ENCODE data around the gene RBM6. TPM values are rescaled to one million over a fixed set of nuclear protein-coding genes. Genes with fewer than 3 reads are reported as not detected.

RBM6 gene
- total and polyA plus RNA-seq, 9 of the 15 experiments (the other 6 are each of a cell fraction or from before 2014, with no cell fraction given), result 19.9 to 82.2 (median 57.8) TPM

DNA sequence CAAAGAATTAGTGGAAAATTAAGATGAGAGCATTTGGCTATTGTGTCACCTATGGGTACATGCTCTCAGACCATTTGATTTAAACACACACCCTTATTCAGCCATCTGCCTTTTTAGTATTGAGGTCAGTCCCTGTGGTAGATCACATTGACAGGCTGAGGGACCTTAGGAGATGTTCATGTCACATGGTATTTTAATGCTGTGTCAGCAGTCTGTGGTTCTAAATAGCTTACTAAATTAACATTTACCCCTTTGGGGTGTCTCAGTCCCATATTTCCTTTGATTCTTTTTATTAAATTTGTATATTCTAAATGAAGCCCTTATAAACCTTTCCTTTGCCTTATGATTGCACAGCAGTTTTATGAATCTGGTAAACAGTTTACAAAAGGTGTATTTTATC, 151.0 kb downstream of the RBM6 start:
- in situ Hi-C loops (cut with MboI) (no loop called here), intact Hi-C loops (cut with micrococcal nuclease) (no loop called here)
- DNase-seq (ENCODE audit: extremely low read depth in 1 of 4, low spot score in 3 of 4), result no peak
- ChIA-PET POLR2A (interaction anchor here (0.7 to 1.9 kb wide), 4 partner anchors 13 to 288 kb away, joined by 3 to 7 read pairs (median 4); partner anchors contain the start of gene INKA1), CTCF (ENCODE audit: low intra/inter-chr PET ratio) (interaction anchor here (0.6 kb wide), 1 partner anchor 14 kb away, joined by 3 read pairs; no protein-coding TSS in a partner anchor)
- TF ChIP-seq MAFF (IDR thresholded peaks at IDR 0.05; ENCODE audit: low read length) (peak; percentile 95), C11orf30 (IDR thresholded peaks at IDR 0.05; ENCODE audit: low read depth) (peak; percentile 89), RB1 (IDR thresholded peaks at IDR 0.05; ENCODE audit: low read depth) (no peak), HBP1 (CRISPR knock-in tag; IDR thresholded peaks at IDR 0.05) (no peak), MAFK (IDR thresholded peaks at IDR 0.05; ENCODE audit: low read length) (peak; percentile 97), MAFG (tag; conservative IDR thresholded peaks at IDR 0.05) (peak; percentile 85), ZNF316 (IDR thresholded peaks at IDR 0.05) (peak; percentile 95), DDX20 (tag; IDR thresholded peaks at IDR 0.05; ENCODE audit: low read depth) (no peak)
- FAIRE-seq, result no peak
- H4K20me1 ChIP-seq (replicated peaks; ENCODE audit: control insufficient read depth, insufficient read depth, low read length), result no peaks in the 10 kb centered on the region
- peaks cover 42% of the 10 kb centered on the region for H3K79me2 ChIP-seq (ENCODE audit: control insufficient read depth, insufficient read depth, low read length)
- H3K36me3 ChIP-seq (ENCODE audit: control insufficient read depth, insufficient read depth, low read length), result peaks cover 52% of the 10 kb centered on the region
- H3K9me1 ChIP-seq (ENCODE audit: control insufficient read depth, insufficient read depth, low read length), result no peaks in the 10 kb centered on the region
- peaks cover 0 to 8% of the 10 kb centered on the region in 2 experiments; a peak in 2 of 5 replicates for H3K4me1 ChIP-seq (replicated peaks in 1 of 2; ENCODE audit: control insufficient read depth in 2 of 2, insufficient read depth in 2 of 2, low read length in 2 of 2)
- peak overlapping the region in 1 of 2 experiments; percentile 100; a peak in 1 of 4 replicates for H3K9ac ChIP-seq (ENCODE audit: insufficient read depth in 1 of 2, low read depth in 2 of 2, low read length in 2 of 2)
- no peaks in the 10 kb centered on the region for H3K27me3 ChIP-seq (ENCODE audit: control insufficient read depth in 2 of 2, insufficient read depth in 2 of 2, low read length in 2 of 2)
- no peak overlapping the region for H3K4me3 ChIP-seq
- H3K27ac ChIP-seq (ENCODE audit: extremely low read depth, low read depth, low read length), result 0 out of 3 replicates have a peak overlapping the region, but pooled peaks have one; percentile 1
- no TSS peak for BruUV-seq (replicated peaks)
- no peaks in the 10 kb centered on the region for H3K9me3 ChIP-seq (replicated peaks; ENCODE audit: control insufficient read depth, insufficient read depth, low read depth, low read length)
- ATAC-seq, result no peak
- peak overlapping the region; percentile 85 for H3K4me2 ChIP-seq (ENCODE audit: insufficient read depth, low read length)
- no peak overlapping the region for H2AFZ ChIP-seq (ENCODE audit: low read depth, low read length)
